ENCODE measurements around the gene ZNF792.
"Not testable (repeated sequence)": the region's sequence is repeated elsewhere in the genome, so short reads cannot be mapped to it uniquely, and the experiment has no call there.

Gene ZNF792

DNA sequence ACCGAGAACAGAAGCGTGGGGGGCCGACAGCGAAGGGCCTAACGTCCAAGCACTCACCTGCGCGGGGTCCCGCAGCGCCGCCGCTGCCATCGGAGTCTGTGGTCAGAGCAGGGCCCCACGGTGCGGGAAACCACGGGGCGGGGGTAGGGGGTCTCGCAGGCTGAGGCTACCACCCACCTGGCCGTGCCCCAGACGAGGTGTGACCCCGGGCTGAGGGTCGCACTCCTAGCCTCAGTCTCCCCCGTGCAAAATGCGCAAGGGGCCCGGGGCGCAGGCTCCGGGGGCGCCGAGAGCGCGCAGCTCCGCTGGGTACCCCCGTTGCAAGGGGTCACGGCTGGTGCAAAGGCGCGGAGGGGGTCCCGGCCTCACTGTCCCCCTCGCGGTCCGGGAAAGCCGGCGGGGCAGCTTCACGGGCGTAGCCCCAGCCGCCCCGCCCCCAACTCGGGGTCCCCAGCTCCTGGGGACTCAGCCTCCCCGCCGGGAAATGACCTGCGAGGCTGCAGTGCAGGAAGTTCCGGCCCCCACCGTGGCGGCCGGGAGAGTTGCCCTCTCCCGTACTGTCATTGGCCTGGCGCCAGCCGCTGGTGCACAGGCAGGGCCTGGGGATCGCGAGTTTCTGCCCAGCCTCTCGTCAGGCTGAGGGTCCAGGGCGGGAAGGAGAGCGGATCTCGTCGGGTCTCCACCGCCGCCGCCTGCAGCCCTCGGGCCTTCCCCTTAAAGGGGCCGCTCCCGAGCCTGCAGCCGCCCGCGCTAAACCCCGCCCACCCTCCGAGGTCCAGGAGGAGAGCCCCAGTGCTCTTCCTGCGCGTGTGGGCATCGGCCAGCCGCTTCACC, at the start of gene ZNF792:
TSS of gene ZNF792 (minus strand) at position 657 of the 834 bp plus-strand sequence. CDS start at position 90, 567 bp downstream.
- peak; percentile 65 for DNase-seq

- DNase-seq, result peak; percentile 77
Measured at GRCh38 chr19:35013041-35013819, 49.2 kb upstream of the ZNF792 start.

DNA sequence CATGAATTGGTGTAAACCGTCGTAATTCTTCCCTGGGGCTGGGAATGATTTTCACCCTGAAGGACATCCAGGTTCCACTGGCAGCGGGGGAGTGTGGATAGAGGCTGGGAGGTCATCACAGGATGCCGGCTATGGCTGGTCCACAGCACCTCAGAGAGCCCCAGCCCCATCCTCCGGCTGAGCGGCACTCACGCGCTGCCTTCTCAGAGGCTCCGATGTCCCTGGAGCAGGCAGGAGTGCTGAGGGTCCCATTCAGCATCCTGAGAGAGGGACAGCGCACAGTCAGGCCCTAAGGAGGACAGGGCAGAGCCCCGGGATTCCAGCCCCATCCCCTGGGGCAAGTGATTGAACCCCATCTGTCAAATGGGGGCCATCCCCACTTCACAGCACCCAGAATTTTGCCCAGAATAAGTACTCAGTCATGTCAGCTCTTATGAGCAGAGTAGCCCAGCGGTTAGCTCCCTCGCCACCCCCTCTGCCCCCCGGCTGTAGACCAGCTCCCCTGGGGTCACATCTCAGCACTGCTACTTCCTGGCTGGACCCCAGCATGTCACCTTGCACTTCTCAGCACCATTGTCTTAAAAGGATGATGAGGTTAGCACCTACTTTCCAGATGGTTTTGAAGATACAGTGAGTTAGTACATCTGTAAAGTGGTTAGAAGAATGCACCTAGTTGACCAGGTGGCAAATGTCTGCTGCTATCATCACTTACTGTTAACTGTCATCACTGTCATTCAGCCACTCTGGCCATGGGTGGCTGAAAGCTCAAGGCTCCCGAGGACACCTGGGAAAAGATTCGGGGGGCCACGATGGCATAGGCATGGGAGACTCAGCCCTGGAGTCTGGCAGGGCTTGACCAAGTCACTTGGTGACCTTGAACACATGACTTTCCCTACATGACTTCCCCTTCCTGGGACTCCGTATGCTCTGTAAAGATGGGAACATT, 48.0 kb upstream of the ZNF792 start:
- no peak for DNase-seq

DNA sequence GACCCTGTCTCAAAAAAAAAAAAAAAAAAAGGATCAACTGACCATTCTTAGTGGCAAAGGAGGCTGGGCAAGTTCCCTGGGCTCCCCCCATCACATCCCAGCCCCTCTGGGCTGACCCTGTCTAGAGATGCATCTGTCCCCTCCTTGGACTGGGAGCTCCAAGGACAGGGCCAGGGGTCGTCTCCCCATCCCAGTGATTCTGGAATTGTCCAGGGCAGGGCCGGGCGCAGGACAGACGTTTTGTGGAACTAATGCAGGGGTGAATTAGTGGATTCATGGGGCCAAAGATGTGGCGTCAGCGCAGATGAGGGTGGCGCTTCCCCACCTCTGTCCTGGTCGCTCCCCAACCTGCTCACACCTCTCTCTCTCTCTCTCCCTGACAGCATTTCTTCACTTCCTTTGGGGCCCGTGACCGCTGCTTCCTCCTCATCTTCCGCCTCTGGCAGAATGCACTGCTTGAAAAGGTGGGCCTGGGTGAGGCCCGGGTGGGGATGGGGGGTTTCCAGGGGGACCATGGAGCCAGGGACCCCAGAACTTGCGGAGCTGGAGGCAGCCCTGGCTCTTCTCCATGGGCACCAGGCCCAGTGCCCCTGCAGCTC, 47.2 kb upstream of the ZNF792 start:
- DNase-seq, result no peak

- DNase-seq, result no peak
Measured at GRCh38 chr19:35009424-35010415, 45.7 kb upstream of the ZNF792 start.

DNA sequence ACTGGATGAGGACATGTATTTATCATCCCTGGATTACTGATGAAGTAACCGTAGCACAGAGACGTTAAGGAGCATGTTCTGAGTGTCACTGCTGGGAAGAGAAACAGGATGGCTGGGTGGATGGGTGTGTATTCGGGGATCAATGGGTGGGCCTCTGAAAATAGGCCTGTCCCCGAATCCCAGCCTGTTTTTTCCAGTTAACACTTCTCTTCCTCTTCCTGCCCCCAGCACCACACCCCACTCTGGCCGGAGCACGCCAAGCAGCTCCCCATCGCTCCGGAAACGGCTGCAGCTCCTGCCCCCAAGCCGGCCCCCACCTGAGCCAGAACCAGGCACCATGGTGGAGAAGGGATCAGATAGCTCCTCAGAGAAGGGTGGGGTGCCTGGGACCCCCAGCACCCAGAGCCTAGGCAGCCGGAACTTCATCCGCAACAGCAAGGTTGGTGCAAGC, 44.9 kb upstream of the ZNF792 start:
- DNase-seq, result no peak

DNA sequence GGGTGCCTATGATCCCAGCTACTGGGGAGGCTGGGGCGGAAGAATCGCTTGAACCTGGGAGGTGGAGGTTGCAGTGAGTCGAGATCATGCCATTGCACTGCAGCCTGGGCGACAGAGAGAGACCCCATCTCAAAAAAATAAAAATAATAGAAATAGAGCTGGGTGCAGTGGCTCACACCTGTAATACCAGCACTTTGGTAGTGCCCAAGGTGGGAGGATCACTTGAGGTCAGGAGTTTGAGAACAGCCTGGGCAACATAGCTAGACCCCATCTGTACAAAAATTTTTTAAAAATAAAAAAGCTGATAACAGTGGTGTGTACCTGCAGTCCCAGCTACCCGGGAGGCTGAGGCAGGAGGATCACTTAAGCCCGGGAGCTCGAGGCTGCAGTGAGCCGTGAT, 43.4 kb upstream of the ZNF792 start:
- not testable (repeated sequence) for DNase-seq

DNA sequence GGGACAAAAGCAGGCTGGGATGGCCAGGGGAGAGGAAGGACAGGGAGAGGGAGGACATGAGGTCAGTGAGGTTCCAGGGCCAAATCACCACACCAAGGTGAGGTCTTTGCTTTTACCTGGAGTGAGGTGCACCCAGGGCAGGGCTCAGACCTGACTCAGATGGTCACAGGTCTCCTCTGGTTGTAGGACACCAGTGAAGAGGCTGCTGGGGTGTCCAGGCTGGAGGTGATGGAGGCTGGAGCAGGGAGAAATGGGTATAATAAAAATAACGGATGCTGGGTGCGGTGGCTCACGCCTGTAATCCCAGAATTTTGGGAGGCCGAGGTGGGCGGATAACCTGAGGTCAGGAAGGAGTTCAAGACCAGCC, 43.0 kb upstream of the ZNF792 start:
- no peak for DNase-seq

GRCh38 chr19:35006342-35006998, 42.4 kb upstream of the ZNF792 start:
- DNase-seq, result no peak

DNA sequence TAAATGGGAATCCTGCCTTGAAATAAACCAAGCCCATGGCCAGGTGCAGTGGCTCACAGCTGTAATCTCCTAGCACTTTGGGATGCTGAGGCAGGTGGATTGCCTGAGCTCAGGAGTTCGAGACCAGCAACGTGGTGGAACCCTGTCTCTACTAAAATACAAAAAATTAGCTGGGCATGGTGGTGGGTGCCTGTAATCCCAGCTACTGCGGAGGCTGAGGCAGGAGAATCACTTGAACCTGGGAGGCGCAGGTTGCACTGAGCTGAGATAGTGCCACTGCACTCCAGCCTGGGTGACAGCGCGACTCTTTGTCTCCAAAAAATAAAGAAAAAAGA, 41.9 kb upstream of the ZNF792 start:
- not testable (repeated sequence) for DNase-seq

DNA sequence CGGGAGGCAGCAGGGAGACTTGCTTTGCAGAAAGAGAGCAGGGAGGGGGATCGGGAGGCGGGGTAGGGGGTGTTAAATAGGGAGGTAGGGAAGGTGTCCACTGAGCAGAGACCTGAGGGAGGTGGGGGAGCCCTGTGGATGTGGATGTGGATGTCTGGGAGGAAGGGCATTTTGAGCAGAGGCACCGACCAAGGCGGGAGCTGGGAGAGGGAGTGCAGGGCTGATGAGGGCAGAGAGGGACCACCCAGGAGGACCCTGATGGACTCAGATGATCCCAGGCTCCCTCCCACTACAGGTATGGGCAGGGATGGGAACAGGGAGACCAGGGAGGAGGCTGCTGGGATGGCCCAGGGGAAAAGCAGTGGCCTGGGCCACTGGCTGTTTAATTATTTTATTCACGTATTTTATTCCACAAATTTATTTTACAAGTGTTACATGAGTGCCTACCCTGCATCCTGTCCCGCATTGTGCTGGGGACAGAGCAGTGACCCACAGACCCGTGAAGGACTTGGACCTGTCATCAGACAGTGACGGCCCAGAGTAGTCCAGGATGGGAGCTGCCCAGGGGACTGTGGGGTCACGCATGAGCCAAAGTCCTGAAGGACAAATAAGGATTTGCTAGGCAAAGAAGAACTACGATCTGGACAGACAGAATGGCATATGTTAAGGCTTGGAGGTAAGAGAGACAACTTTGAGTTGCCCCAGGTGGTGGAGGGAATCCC, 41.4 kb upstream of the ZNF792 start:
- no peak for DNase-seq

- no peak for DNase-seq
Measured at GRCh38 chr19:35004517-35005255, 40.7 kb upstream of the ZNF792 start.

DNA sequence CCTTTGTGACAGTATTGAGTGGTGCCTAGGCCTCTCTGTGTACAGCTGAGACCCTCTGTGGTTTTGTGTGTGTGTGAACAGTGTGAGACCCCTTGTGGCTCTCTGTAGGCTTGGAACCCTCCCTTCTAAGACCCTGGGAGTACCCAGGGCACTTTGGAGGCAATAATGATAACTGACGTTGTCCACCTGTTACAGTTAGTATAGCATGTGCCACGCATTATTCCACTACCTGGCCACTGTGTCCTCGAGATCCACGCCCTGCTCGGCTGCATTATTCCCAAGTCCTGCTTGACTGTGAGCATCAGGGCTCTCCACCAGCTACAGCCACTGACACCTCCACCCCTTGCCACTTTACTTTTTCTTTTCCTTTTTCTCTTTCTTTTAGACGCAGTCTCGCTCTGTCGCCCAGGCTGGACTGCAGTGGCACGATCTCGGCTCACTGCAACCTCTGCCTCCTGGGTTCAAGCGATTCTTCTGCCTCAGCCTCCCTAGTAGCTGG, 38.1 kb upstream of the ZNF792 start:
- DNase-seq, result no peak

DNA sequence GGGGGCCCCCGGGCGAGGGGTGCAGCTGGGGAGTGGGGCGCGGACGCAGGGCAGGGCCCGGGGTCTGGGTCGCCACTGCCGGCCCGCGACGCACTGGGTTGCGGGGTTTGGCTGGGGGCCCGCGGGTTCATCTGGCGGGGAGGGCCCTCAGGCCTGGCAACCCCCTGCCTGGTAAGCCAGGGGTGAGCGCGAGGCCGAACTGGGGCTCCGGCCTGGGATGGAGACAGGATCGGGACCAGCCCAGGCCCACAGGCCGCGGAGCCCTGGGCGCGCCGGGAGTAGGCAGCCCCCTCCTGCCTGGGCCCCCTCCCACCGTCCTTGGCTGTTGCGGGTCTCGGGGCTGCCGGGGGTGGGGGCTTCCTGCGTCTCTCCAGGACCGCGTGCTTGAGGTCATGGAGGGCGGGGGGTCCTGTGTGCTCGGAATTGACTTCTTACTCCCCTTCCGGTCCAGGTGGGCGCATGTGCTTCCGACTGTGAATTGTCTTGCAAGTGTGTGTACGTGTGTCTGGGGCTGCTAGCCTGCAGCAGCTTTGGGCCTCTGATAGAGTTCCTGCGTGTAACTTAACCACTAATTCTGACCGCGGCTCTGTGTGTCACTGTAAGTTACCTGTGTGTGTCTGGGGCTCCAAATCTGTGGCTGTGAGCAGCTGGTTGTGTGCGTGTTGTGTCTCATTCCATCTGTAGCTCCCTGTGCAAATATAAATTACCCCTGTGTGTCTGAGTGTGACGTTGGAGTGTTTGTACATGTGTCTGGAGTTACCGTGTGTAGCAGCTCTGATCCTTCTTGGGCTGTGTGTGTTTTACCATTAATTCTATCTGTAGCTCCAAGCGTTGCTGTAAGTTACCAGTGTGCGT, 36.8 kb upstream of the ZNF792 start:
- DNase-seq, result peak; percentile 66

DNA sequence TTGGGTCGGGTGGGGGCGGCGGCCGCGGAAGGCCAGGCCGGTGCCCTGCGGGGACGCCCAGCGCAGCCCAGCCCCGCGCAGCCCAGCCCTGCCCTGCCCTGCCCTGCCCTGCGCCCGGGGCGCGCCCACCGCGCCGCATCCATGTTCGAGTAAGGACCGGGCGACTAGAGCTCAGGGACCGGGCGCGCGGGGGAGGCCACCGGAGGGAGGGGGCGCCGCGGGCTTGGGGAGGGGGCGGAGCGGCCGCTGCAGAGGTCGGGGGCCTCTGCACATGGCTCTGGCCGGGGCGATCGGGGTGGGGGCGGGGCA, 36.3 kb upstream of the ZNF792 start:
- DNase-seq, result no peak

DNA sequence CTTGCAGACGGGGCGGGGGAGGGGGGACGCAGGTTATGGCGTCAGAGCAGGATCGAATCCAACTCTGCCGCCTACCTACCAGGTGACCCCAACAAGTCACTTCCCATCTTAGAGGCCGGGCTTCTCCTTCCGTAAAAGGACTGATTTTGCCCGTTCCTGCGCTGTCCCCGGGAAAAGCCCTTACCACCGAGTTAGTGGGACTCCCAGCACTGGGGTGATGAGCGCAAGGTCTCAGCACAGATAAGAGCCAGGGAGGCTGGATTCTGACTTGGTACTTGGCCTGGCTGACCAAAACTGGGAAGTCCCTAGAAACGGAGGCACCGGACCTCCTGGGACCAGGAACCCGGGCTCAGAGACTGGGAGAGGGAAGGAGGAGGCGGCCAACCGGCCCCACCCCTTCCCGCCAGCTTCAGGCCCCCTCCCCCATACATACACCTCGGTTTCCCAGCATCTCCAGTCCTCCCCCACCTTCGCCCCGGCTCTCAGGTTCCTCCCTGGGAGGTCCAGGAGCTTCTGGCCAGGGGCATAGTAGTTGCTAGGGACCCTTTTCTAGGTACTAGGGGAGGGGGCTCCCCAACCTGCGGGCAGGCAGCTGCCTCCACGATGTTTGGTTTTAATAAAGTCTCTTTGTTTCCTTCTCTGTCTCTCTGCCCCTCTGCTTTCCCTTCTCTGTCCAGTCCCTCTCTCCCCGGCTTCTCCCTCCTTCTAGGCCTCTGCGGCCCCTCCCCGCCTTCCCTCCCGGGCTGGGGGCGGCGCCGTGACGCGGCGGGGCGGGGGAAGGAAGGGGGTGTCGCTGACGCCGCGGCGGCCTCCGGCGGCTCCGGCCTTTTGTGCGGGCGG, 35.7 kb upstream of the ZNF792 start, which contains the start of gene GRAMD1A:
TSS of gene GRAMD1A (plus strand) at position 826 of the 840 bp plus-strand sequence. CDS start 156 bp downstream, outside the sequence.
- peak; percentile 85 for DNase-seq

Data from activated CD4-positive, alpha-beta T cell treated with anti-CD3 and anti-CD28 coated beads, Interleukin-10, Interleukin-2, amounts not matched to agents 100 ng/mL and 50 ng/mL, durations not matched to agents 16 hours and 8 hours (primary cell).